Endothelial cell of umbilical vein (primary cell): ENCODE measurements around the gene IL4I1. TPM values are rescaled to one million over a fixed set of nuclear protein-coding genes. Genes with fewer than 3 reads are reported as not detected.

Source experiments
- BruUV-seq: library from RNA; stranded (reverse); fragments of 400-500 nt; replicated peaks from 2 replicates; lab custom pipeline; 2021; lab: Mats Ljungman, UMichigan
- CTCF ChIA-PET: fragments of 300-600, 350-600 bp; sonication (Branson Sonifier 250); formaldehyde crosslinking; loops from one replicate; lab custom pipeline; 2021; ENCODE audit warnings: antibody characterized with exemption, inconsistent platforms; lab: Charles Lee
- POLR2A ChIA-PET: fragments of 300-600, 350-600 bp; sonication (Branson Sonifier 250); formaldehyde crosslinking; loops from one replicate; lab custom pipeline; 2021; ENCODE audit warnings: antibody characterized with exemption, inconsistent platforms; lab: Charles Lee
- DNase-seq: peaks from one replicate; pipeline ENCODE4 v3.0.0-alpha.2; 2011; ENCODE audit warnings: low read depth, low spot score
- FAIRE-seq: peaks from 2 replicates; lab custom pipeline; 2011; peaks lifted over from hg19 to GRCh38; lab: Jason Lieb, UNC
- H2AFZ ChIP-seq: 2 replicates; pipeline ENCODE4 v1.6.0; 2012; ENCODE audit warnings: low read depth, low read length, control low read depth, inconsistent platforms
- H3K27ac ChIP-seq: 2 replicates; pipeline ENCODE4 v1.5.1; 2011; ENCODE audit warnings: low read depth, mild to moderate bottlenecking, control low read depth, low read length, moderate library complexity; ENCODE audit not compliant: insufficient read depth
- H3K27me3 ChIP-seq, 2 experiments: 2 replicates each; pipeline versions ENCODE4 v1.6.0 to v1.6.1; 2011; ENCODE audit warnings: low read length in 2 of 2, mixed read lengths in 1 of 2; ENCODE audit not compliant: control insufficient read depth in 2 of 2, insufficient read depth in 2 of 2
- H3K36me3 ChIP-seq, 2 experiments: 2 replicates in 1 of 2; 3 replicates in 1 of 2; pipeline ENCODE4 v1.5.1; 2011; ENCODE audit warnings: low read length in 2 of 2, mild to moderate bottlenecking in 1 of 2, moderate library complexity in 1 of 2; ENCODE audit not compliant: control insufficient read depth in 2 of 2, insufficient read depth in 2 of 2; ENCODE audit errors: extremely low read depth in 1 of 2
- H3K4me1 ChIP-seq: 3 replicates; pipeline ENCODE4 v1.5.1; 2011; ENCODE audit warnings: mild to moderate bottlenecking, low read length; ENCODE audit not compliant: control insufficient read depth, insufficient read depth; ENCODE audit errors: extremely low read depth
- H3K4me2 ChIP-seq: 2 replicates; pipeline ENCODE4 v1.6.1; 2011; ENCODE audit warnings: low read length, control low read depth, mixed read lengths; ENCODE audit not compliant: insufficient read depth
- H3K4me3 ChIP-seq, 3 experiments: fragments of 200-600 bp in 1 of 3; sonication (generic), shearing (Covaris generic) in 1 of 3; replicated peaks in 1 of 3; 2 replicates each; pipeline ENCODE4 v1.5.1; 2011 to 2016; ENCODE audit warnings: control low read depth in 3 of 3, low read length in 3 of 3, mild to moderate bottlenecking in 2 of 3, inconsistent platforms in 1 of 3, low read depth in 1 of 3, moderate library complexity in 1 of 3; ENCODE audit not compliant: insufficient read depth in 1 of 3
- H3K79me2 ChIP-seq: 2 replicates; pipeline ENCODE4 v1.6.0; 2012; ENCODE audit warnings: low read length, inconsistent platforms; ENCODE audit not compliant: control insufficient read depth, insufficient read depth
- H3K9ac ChIP-seq: replicated peaks from 2 replicates; pipeline ENCODE3; 2011; ENCODE audit warnings: low read length, control low read depth; ENCODE audit not compliant: insufficient read depth; ENCODE audit errors: extremely low read depth
- H3K9me1 ChIP-seq: replicated peaks from 3 replicates; pipeline ENCODE4 v1.6.0; 2011; ENCODE audit warnings: mild to moderate bottlenecking, low read length; ENCODE audit not compliant: control insufficient read depth, insufficient read depth; ENCODE audit errors: extremely low read depth
- H3K9me3 ChIP-seq: replicated peaks from 2 replicates; pipeline ENCODE4 v1.5.1; 2012; ENCODE audit warnings: low read length, inconsistent platforms; ENCODE audit not compliant: control insufficient read depth, insufficient read depth
- H4K20me1 ChIP-seq: replicated peaks from 2 replicates; pipeline ENCODE3; 2011; ENCODE audit warnings: mild to moderate bottlenecking, low read length; ENCODE audit not compliant: control insufficient read depth, insufficient read depth; ENCODE audit errors: extremely low read depth
- EZH2 ChIP-seq: IDR thresholded peaks from 2 replicates; pipeline ENCODE4 v1.6.1; 2012; ENCODE audit warnings: borderline replicate concordance, low read depth, mild to moderate bottlenecking, moderate library complexity, low read length, inconsistent platforms; ENCODE audit not compliant: severe bottlenecking
- GATA2 ChIP-seq: IDR thresholded peaks from 2 replicates; pipeline ENCODE4 v1.7.0; 2011; ENCODE audit warnings: low read depth, mild to moderate bottlenecking, moderate library complexity, mixed read lengths, low read length; ENCODE audit not compliant: insufficient read length, insufficient read depth
- JUN ChIP-seq: IDR thresholded peaks from 2 replicates; pipeline ENCODE4 v1.6.1; 2011; ENCODE audit warnings: borderline replicate concordance, low read depth; ENCODE audit not compliant: insufficient read length, insufficient read depth
- POLR2A ChIP-seq: IDR thresholded peaks from 2 replicates; pipeline ENCODE4 v1.6.1; 2012; ENCODE audit warnings: low read depth, mild to moderate bottlenecking, control low read depth, low read length
- POLR2AphosphoS5 ChIP-seq: IDR thresholded peaks from 2 replicates; pipeline ENCODE4 v1.6.1; 2012; ENCODE audit warnings: low read depth, mild to moderate bottlenecking, control low read depth, low read length, moderate library complexity; ENCODE audit not compliant: insufficient read depth
- dilution Hi-C: fragments of 300-500 bp; cut with MboI; formaldehyde crosslinking; loops from one replicate; pipeline ENCODE4 v1.15.0; 2019; ENCODE audit warnings: low sequenced_read_pairs; ENCODE audit not compliant: extremely low pct_ligation_motif_present
- intact Hi-C: fragments of 100-400 bp; cut with micrococcal nuclease; formaldehyde crosslinking; loops from one replicate; pipeline ENCODE4 v1.10.0; 2022
- polyA plus RNA-seq, 4 experiments: library from polyadenylated mRNA; depleted of rRNA in 3 of 4; stranded (reverse) in 3 of 4; unstranded in 1 of 4; fragments of >200 nt; gene quantifications; 2 replicates each; pipeline versions ENCODE4 v1.2.1 to v1.2.3, GENCODE V29; 2011 to 2012; ENCODE audit warnings: missing spikeins in 1 of 4
- total RNA-seq: library from RNA; stranded (reverse); gene quantifications from 2 replicates; pipeline ENCODE4 v1.2.3, GENCODE V29; 2021

The IL4I1 gene
- total and polyA plus RNA-seq, 2 donors (not counting 3 experiments of a cell fraction or from before 2014, with no cell fraction given) = 5.0 to 5.6 TPM

- Histone ChIP-seq H3K4me3 (no peak overlapping the region), H3K9ac (no peak overlapping the region), H3K27me3 (no peaks in the 10 kb centered on the region), H3K4me2 (no peak overlapping the region), H3K36me3 (peaks cover 0 to 9% of the 10 kb centered on the region in 2 experiments), H3K27ac (no peak overlapping the region), H3K79me2 (peaks cover 18% of the 10 kb centered on the region), H3K9me3 (no peaks in the 10 kb centered on the region), H4K20me1 (no peaks in the 10 kb centered on the region), H3K9me1 (no peaks in the 10 kb centered on the region), H2AFZ (no peak overlapping the region), H3K4me1 (peaks cover 22% of the 10 kb centered on the region)
- DNase-seq = no peak
- dilution Hi-C loops (no loop called here), intact Hi-C loops (no loop called here)
- no TSS peak for BruUV-seq
- FAIRE-seq = no peak
- TF ChIP-seq POLR2AphosphoS5 = no peak
- ChIA-PET POLR2A (no interaction called here), CTCF (no interaction called here)
Measured at GRCh38 chr19:49873834-49874233, 22.9 kb downstream of the IL4I1 start.

GRCh38 chr19:49873129-49873521, 23.6 kb downstream of the IL4I1 start:
- peaks cover 0 to 9% of the 10 kb centered on the region in 2 experiments for H3K36me3 ChIP-seq
- no peaks in the 10 kb centered on the region for H3K9me3 ChIP-seq
- H4K20me1 ChIP-seq = no peaks in the 10 kb centered on the region
- TF ChIP-seq POLR2A = no peak
- TF ChIP-seq GATA2 = no peak
- TF ChIP-seq EZH2 = no peak
- TF ChIP-seq POLR2AphosphoS5 = no peak
- no peak for TF ChIP-seq JUN
- no peaks in the 10 kb centered on the region for H3K9me1 ChIP-seq
- ChIA-PET CTCF (no interaction called here), POLR2A (no interaction called here)
- intact Hi-C loops = no loop called here
- DNase-seq (no peak), FAIRE-seq (no peak)
- no peak overlapping the region for H3K9ac ChIP-seq
- no TSS peak for BruUV-seq
- peaks cover 18% of the 10 kb centered on the region for H3K79me2 ChIP-seq
- H3K4me3 ChIP-seq = no peak overlapping the region
- H3K4me2 ChIP-seq = no peak overlapping the region
- H3K27me3 ChIP-seq = no peaks in the 10 kb centered on the region
- no peak overlapping the region for H2AFZ ChIP-seq
- dilution Hi-C loops = no loop called here
- peaks cover 18% of the 10 kb centered on the region for H3K4me1 ChIP-seq
- no peak overlapping the region for H3K27ac ChIP-seq
